Suppressor macrophage treated with lipopolysaccharide for 4 hours (primary cell): ENCODE data around the gene PPP1R14D.

Experiments used
- DNase-seq: peaks from one replicate; pipeline ENCODE4 v3.0.0-alpha.2; 2020

The PPP1R14D gene

GRCh38 chr15:40815042-40815698 is 13.3 kb downstream of the PPP1R14D start:
- peak; percentile 33 for DNase-seq

GRCh38 chr15:40812721-40813425 is 15.6 kb downstream of the PPP1R14D start:
- no peak for DNase-seq

GRCh38 chr15:40808861-40809450 is 19.6 kb downstream of the PPP1R14D start:
- DNase-seq = no peak

- DNase-seq = no peak
Observed at GRCh38 chr15:40807888-40808461, 20.5 kb downstream of the PPP1R14D start.

GRCh38 chr15:40807028-40807887 is 21.2 kb downstream of the PPP1R14D start, which contains the start of the genes DNAJC17 and ZFYVE19:
DNAJC17 (minus strand) TSS chr15:40807473; CDS start chr15:40807446, 27 bp downstream.
ZFYVE19 (plus strand) TSS chr15:40807089; CDS start chr15:40807590, 501 bp downstream.
- peak; percentile 99 for DNase-seq

GRCh38 chr15:40806672-40807027 is 21.9 kb downstream of the PPP1R14D start:
- DNase-seq = no peak

GRCh38 chr15:40803688-40804087 is 24.8 kb downstream of the PPP1R14D start:
- DNase-seq = no peak

- no peak for DNase-seq
Observed at GRCh38 chr15:40803076-40803475, 25.4 kb downstream of the PPP1R14D start.

GRCh38 chr15:40799523-40799922 is 29.0 kb downstream of the PPP1R14D start:
- DNase-seq = no peak

- DNase-seq = peak; percentile 33
Observed at GRCh38 chr15:40796512-40796911, 32.0 kb downstream of the PPP1R14D start.

- no peak for DNase-seq
Observed at GRCh38 chr15:40796041-40796440, 32.5 kb downstream of the PPP1R14D start.

- peak; percentile 70 for DNase-seq
Observed at GRCh38 chr15:40793216-40793989, 35.1 kb downstream of the PPP1R14D start.

GRCh38 chr15:40792394-40792793 is 36.1 kb downstream of the PPP1R14D start:
- DNase-seq = no peak

GRCh38 chr15:40790718-40791117 is 37.8 kb downstream of the PPP1R14D start:
- no peak for DNase-seq

GRCh38 chr15:40789999-40790398 is 38.5 kb downstream of the PPP1R14D start:
- no peak for DNase-seq

- no peak for DNase-seq
Observed at GRCh38 chr15:40789119-40789518, 39.4 kb downstream of the PPP1R14D start.

- no peak for DNase-seq
Observed at GRCh38 chr15:40787991-40788390, 40.5 kb downstream of the PPP1R14D start.

- DNase-seq = peak; percentile 31
Observed at GRCh38 chr15:40787344-40787841, 41.1 kb downstream of the PPP1R14D start.

- DNase-seq = no peak
Observed at GRCh38 chr15:40785814-40786213, 42.7 kb downstream of the PPP1R14D start.

GRCh38 chr15:40785164-40785563 is 43.3 kb downstream of the PPP1R14D start:
- DNase-seq = no peak

- peak; percentile 57 for DNase-seq
Observed at GRCh38 chr15:40782609-40783227, 45.8 kb downstream of the PPP1R14D start.
